ENCODE data around the gene DPF3.

Gene DPF3

GRCh38 chr14:72708708-72709475 is 185.0 kb downstream of the DPF3 start:
- no peak for DNase-seq

- no peak for DNase-seq
These were observed 185.7 kb downstream of the DPF3 start for GRCh38 chr14:72708222-72708621.

GRCh38 chr14:72706485-72706884 is 187.4 kb downstream of the DPF3 start:
- DNase-seq, result no peak

- no peak for DNase-seq
These were observed 189.4 kb downstream of the DPF3 start for GRCh38 chr14:72704502-72704901.

GRCh38 chr14:72701605-72702004 is 192.3 kb downstream of the DPF3 start:
- DNase-seq, result no peak

- no peak for DNase-seq
These were observed 192.7 kb downstream of the DPF3 start for GRCh38 chr14:72701237-72701565.

GRCh38 chr14:72700338-72701236 is 193.3 kb downstream of the DPF3 start:
- no peak for DNase-seq

- no peak for DNase-seq
These were observed 194.0 kb downstream of the DPF3 start for GRCh38 chr14:72699852-72700257.

GRCh38 chr14:72699443-72699842 is 194.5 kb downstream of the DPF3 start:
- no peak for DNase-seq

- no peak for DNase-seq
These were observed 201.2 kb downstream of the DPF3 start for GRCh38 chr14:72692696-72693095.

GRCh38 chr14:72690324-72690723 is 203.6 kb downstream of the DPF3 start:
- DNase-seq, result no peak

GRCh38 chr14:72688990-72689671 is 204.8 kb downstream of the DPF3 start:
- no peak for DNase-seq

GRCh38 chr14:72686832-72687231 is 207.1 kb downstream of the DPF3 start:
- DNase-seq, result no peak

- no peak for DNase-seq
These were observed 207.8 kb downstream of the DPF3 start for GRCh38 chr14:72686101-72686500.

GRCh38 chr14:72685456-72685855 is 208.4 kb downstream of the DPF3 start:
- DNase-seq, result no peak

GRCh38 chr14:72683787-72684186 is 210.1 kb downstream of the DPF3 start:
- no peak for DNase-seq

GRCh38 chr14:72682188-72682587 is 211.7 kb downstream of the DPF3 start:
- DNase-seq, result no peak

GRCh38 chr14:72680853-72681640 is 212.9 kb downstream of the DPF3 start:
- no peak for DNase-seq

- no peak for DNase-seq
These were observed 214.3 kb downstream of the DPF3 start for GRCh38 chr14:72679536-72680151.

GRCh38 chr14:72679141-72679535 is 214.8 kb downstream of the DPF3 start:
- no peak for DNase-seq

GRCh38 chr14:72678356-72678755 is 215.5 kb downstream of the DPF3 start:
- DNase-seq, result no peak

GRCh38 chr14:72677664-72678063 is 216.2 kb downstream of the DPF3 start:
- no peak for DNase-seq

All from activated gamma-delta T cell treated with Interleukin-2 at 50 U/mL for 16 hours (primary cell).